Measurements from ENCODE around the gene PTCH2.

Gene PTCH2

DNA sequence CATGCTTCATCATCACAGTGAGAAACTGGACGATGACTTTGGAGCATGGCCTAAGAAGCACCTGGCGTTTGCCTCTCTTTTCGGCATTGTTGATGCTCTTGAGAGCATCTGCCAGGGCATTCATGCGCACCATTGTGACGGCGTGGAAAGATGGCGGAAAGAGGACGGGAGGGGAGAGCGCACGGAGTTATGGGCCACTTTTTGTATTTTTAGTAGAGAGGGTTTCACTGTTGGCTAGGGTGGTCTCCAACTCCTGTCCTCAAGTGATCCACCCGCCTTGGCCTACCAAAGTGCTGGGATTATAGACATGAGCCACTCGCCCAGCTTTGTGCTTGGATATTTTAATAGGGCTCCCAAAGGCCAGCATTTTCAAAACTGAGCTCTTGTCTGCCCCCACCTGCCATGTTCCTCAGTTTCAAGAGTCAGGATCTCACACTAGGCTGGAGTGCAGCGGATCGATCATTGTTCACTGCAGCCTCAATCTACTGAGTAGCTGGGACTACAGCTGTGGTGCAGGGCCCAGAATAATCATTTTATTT is 62.4 kb downstream of the PTCH2 start:
- in situ Hi-C loops (cut with MboI; ENCODE audit: low sequenced_read_pairs): no loop called here

DNA sequence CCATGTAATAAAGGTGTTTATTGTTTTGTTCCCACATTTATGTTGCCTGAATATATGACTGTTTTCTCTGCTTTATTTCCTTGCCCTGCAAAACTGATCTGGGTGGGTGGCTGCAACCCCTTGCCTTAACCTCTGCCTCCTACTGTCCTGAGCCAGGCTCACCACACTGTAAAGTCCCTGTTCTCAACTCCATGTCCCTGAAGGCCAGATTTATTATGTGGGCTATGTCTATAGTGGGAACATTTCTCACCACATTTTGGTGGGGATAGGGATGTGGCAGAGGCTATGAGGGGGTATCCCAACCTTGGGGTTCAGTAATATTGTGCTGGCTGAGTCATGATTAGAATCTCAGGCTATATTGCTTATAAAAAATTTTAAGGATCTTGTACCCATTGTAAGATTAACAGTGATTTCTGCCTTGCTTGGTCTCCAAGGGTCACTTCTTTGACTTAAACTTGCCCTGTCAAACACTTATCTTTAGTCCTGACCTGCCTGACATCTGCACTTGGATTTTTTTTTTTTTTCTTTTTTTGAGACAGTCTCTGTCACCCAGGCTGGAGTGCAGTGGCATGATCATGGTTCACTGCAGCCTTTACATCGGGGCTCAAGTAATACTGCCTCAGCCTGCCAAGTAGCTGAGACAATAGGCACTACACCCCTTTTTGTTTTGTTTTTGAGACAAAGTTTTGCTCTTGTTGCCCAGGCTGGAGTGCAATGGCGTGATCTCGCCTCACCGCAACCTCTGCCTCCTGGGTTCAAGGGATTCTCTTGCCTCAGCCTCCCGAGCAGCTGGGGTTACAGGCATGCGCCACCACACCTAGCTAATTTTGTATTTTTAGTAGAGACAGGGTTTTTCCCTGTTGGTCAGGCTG is 64.1 kb downstream of the PTCH2 start:
- in situ Hi-C loops (cut with MboI; ENCODE audit: low sequenced_read_pairs): no loop called here

GRCh38 chr1:44777969-44778635 is 65.0 kb downstream of the PTCH2 start:
- in situ Hi-C loops (cut with MboI; ENCODE audit: low sequenced_read_pairs): no loop called here

DNA sequence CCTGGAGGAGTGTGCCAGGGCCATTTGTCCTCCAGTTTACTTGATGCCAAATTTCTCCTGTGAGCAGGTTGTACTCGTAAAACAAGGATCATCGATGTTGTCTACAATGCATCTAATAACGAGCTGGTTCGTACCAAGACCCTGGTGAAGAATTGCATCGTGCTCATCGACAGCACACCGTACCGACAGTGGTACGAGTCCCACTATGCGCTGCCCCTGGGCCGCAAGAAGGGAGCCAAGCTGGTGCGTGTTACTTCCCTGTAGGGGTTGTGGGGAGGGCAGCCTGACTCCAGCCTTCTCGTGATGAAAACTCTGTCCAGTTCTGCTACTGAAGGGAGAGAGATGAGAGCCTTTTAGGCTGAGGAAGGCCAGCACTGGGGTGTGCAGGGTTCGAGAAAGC is 65.5 kb downstream of the PTCH2 start:
- in situ Hi-C loops (cut with MboI; ENCODE audit: low sequenced_read_pairs): no loop called here

DNA sequence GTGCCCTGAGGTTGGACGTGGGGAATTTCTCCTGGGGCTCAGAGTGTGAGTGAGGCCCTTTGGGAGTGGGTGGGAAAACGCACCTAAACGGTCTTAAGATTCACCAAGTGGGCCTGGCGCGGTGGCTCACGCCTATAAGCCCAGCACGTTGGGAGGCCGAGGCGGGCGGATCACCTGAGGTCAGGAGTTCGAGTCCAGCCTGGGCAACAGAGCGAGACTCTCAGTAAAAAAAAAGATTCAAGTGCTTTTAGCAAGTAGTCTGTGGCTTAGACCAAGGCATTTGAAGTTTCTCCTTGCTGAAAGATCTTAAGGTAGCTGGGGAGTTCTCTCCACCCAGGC is 66.4 kb downstream of the PTCH2 start:
- in situ Hi-C loops (cut with MboI; ENCODE audit: low sequenced_read_pairs): no loop called here

DNA sequence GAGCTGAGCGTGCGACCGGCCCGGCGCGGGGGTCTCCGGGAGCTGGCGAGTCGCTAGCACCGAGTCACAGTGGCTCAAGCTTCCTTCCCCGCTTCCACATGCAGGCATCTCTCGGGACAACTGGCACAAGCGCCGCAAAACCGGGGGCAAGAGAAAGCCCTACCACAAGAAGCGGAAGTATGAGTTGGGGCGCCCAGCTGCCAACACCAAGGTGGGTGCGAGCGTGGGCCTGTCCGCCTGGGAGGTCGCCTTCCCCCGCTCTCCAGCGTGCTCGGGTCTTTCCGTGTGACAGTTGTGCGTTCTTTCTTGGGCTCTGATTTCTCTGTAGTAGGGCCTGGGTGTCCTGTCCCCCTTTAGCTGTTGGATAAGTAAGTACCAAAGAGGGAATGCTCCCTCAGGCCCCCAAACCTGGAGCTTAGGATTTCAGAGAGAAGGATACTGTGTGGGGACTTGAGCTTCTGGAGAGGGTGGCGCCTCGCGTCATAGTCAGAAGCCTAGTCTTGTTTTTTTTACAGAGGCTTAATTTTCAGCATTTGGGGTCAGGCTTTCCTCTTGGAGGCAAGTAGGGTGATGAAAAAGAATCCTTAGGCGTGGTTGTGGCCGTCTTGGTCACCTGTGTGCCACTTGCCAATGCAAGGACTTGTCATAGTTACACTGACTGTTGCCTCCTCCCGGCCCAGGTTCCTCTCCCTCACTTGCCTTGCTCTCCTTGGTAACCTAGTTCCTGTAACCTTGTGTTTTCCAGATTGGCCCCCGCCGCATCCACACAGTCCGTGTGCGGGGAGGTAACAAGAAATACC is 66.9 kb downstream of the PTCH2 start:
- in situ Hi-C loops (cut with MboI; ENCODE audit: low sequenced_read_pairs): no loop called here

DNA sequence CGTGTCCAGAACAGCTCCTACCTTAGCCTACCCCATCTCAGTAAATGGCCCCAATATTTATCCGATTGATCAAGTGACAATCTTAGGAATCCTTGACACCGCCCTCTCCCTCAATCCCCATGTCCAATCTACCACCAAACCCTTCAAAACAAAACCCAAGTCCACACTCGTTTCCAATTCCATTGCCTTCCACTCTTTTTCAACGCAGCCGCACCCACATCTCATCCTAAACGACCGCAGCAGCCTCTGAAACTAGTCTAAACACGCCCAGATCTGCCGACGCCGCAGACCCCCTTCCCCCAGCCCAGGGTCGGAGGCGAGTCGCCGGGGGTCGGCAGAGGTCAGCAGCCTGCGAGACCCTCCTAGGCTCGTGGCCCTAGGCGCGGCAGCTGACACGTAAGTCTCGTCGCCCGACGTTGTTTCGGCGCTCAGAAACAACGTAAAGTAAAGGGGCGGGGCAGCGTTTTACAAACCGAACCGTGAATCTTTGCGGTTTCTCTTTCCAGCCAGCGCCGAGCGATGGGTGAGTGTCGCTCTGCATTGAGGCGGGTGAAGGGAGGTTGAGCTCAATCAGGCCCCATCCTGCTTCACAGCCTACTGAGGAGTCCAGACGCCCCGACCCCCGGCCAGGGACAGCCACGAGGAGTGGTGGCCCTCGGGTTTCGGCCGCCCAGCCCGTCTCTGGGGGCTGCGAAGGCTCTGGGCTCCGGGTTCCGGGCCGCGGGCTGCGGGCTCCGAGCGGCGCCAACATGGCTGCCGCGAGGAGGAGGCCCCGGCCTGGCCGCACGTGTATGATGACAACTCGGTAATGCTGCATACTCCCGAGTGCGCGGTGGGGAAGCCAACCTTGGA is 67.7 kb downstream of the PTCH2 start, which contains the start of gene RPS8:
TSS of gene RPS8 (plus strand) at position 463 of the 852 bp plus-strand sequence. CDS start at position 520, 57 bp downstream.
- in situ Hi-C loops (cut with MboI; ENCODE audit: low sequenced_read_pairs): no loop called here

Measured in hTERT RPE-1 (cell line).